GM23338 (cell line): ENCODE results near the gene PDIK1L. TPM values are rescaled to one million over a fixed set of nuclear protein-coding genes. Genes with fewer than 3 reads are reported as not detected.

Experiments used
- ATAC-seq: fragments of 200-7000 bp; cut with Tn5 transposase; 3 replicates; pipeline ENCODE4 v1.9.1; 2020
- DNase-seq: peaks from one replicate; pipeline ENCODE4 v3.0.0-alpha.2; 2015; ENCODE audit warnings: low spot score
- H2AFZ ChIP-seq: fragments of 200-600 bp; sonication (generic); 2 replicates; pipeline ENCODE4 v1.8.0; 2016; ENCODE audit warnings: antibody characterized with exemption, mild to moderate bottlenecking, moderate library complexity
- H3F3A ChIP-seq: fragments of 200-600 bp; sonication (generic); replicated peaks from 2 replicates; pipeline ENCODE4 v1.8.0; 2017; ENCODE audit warnings: antibody characterized with exemption, mixed run types, low read depth
- H3K27ac ChIP-seq: fragments of 200-600 bp; sonication (generic); 2 replicates; pipeline ENCODE4 v1.6.1; 2016; ENCODE audit warnings: low read depth
- H3K27me3 ChIP-seq: fragments of 200-600 bp; sonication (generic); 2 replicates; pipeline ENCODE4 v1.8.0; 2016; ENCODE audit warnings: mild to moderate bottlenecking, mixed run types, moderate library complexity; ENCODE audit not compliant: insufficient read depth
- H3K36me3 ChIP-seq: fragments of 200-600 bp; sonication (generic); 2 replicates; pipeline ENCODE4 v1.8.0; 2016; ENCODE audit warnings: mild to moderate bottlenecking; ENCODE audit not compliant: insufficient read depth
- H3K4me1 ChIP-seq: fragments of 200-600 bp; sonication (generic); 2 replicates; pipeline ENCODE4 v1.8.0; 2016; ENCODE audit warnings: mild to moderate bottlenecking, moderate library complexity; ENCODE audit not compliant: insufficient read depth
- H3K4me2 ChIP-seq: fragments of 200-600 bp; sonication (generic); 2 replicates; pipeline ENCODE4 v1.7.1; 2017; ENCODE audit warnings: mixed run types
- H3K4me3 ChIP-seq: fragments of 200-600 bp; sonication (generic); 2 replicates; pipeline ENCODE4 v1.6.1; 2016; ENCODE audit warnings: mixed run types
- H3K79me2 ChIP-seq: fragments of 200-600 bp; sonication (generic); replicated peaks from 2 replicates; pipeline ENCODE4 v1.8.0; 2017; ENCODE audit warnings: mild to moderate bottlenecking; ENCODE audit not compliant: insufficient read depth
- H3K9me2 ChIP-seq: fragments of 200-600 bp; sonication (generic); 2 replicates; pipeline ENCODE4 v1.8.0; 2017; ENCODE audit not compliant: insufficient read depth
- H4K20me1 ChIP-seq: fragments of 200-600 bp; sonication (generic); replicated peaks from 2 replicates; pipeline ENCODE4 v1.8.0; 2017; ENCODE audit warnings: mild to moderate bottlenecking; ENCODE audit not compliant: insufficient read depth
- H3K27ac Mint-ChIP-seq: 2 replicates; pipeline ENCODE4 v1.8.0; 2020; ENCODE audit warnings: inconsistent platforms, mild to moderate bottlenecking, moderate library complexity, mixed read lengths
- H3K27me3 Mint-ChIP-seq: 3 replicates; pipeline ENCODE4 v1.8.0; 2022; ENCODE audit warnings: low read depth, mild to moderate bottlenecking, moderate library complexity, mixed read lengths, inconsistent platforms; ENCODE audit not compliant: insufficient read depth, poor library complexity
- H3K36me3 Mint-ChIP-seq: 3 replicates; pipeline ENCODE4 v1.8.0; 2021; ENCODE audit warnings: low read depth, mild to moderate bottlenecking, inconsistent platforms, moderate library complexity, mixed read lengths
- H3K4me1 Mint-ChIP-seq: 3 replicates; pipeline ENCODE4 v1.8.0; 2020; ENCODE audit warnings: mild to moderate bottlenecking, inconsistent platforms, mixed read lengths
- H3K4me3 Mint-ChIP-seq: 3 replicates; pipeline ENCODE4 v1.8.0; 2021; ENCODE audit warnings: moderate library complexity, mild to moderate bottlenecking, inconsistent platforms, mixed read lengths
- H3K9me3 Mint-ChIP-seq: 3 replicates; pipeline ENCODE4 v1.8.0; 2020; ENCODE audit warnings: moderate library complexity, mild to moderate bottlenecking, inconsistent platforms, mixed read lengths
- CREB1 ChIP-seq: fragments of 250-450 bp; sonication (Bioruptor Pico); IDR thresholded peaks from 2 replicates; pipeline ENCODE4 v1.5.0; 2020; ENCODE audit warnings: low read depth, mild to moderate bottlenecking, moderate library complexity
- EZH2phosphoT487 ChIP-seq: fragments of 200-600 bp; sonication (generic); IDR thresholded peaks from one replicate; pipeline ENCODE4 v1.8.1; 2018; ENCODE audit warnings: antibody characterized with exemption; ENCODE audit not compliant: unreplicated experiment
- JUNB ChIP-seq: IDR thresholded peaks from one replicate; pipeline ENCODE4 v1.6.1; 2016; ENCODE audit warnings: antibody characterized with exemption; ENCODE audit not compliant: unreplicated experiment
- NANOG ChIP-seq: IDR thresholded peaks from 2 replicates; pipeline ENCODE4 v1.6.1; 2016; ENCODE audit warnings: antibody characterized with exemption, borderline replicate concordance
- POLR2AphosphoS5 ChIP-seq: IDR thresholded peaks from 2 replicates; pipeline ENCODE4 v1.6.1; 2016; ENCODE audit warnings: antibody characterized with exemption, low read depth
- STAT1 ChIP-seq: IDR thresholded peaks from one replicate; pipeline ENCODE4 v1.6.1; 2016; ENCODE audit warnings: antibody characterized with exemption; ENCODE audit not compliant: unreplicated experiment
- ZNF114 ChIP-seq: fragments of 250-450 bp; sonication (Bioruptor Pico); IDR thresholded peaks from 2 replicates; pipeline ENCODE4 v1.5.0; 2020; ENCODE audit warnings: mild to moderate bottlenecking, moderate library complexity
- polyA plus RNA-seq: library from polyadenylated mRNA; unstranded; fragments of >200 nt; fragmentation: Nextera tagmentation; extraction: Ambion mirVana; gene quantifications from 2 replicates; pipeline ENCODE4 v1.2.1, GENCODE V29; 2016
- total RNA-seq: library from RNA; depleted of rRNA; stranded (reverse); fragments of >200 nt; shearing (Covaris generic); gene quantifications from 2 replicates; pipeline ENCODE4 v1.2.3, GENCODE V29; 2014
- TF ChIP-seq, protein P1 (sequence below): IDR thresholded peaks from 2 replicates; pipeline ENCODE4 v1.6.1; 2016; ENCODE audit warnings: antibody characterized with exemption
- TF ChIP-seq, protein P2 (sequence below): fragments of 250-450 bp; sonication (Bioruptor Pico); IDR thresholded peaks from 2 replicates; pipeline ENCODE4 v1.5.0; 2020; ENCODE audit warnings: mild to moderate bottlenecking, moderate library complexity
- TF ChIP-seq, protein P3 (sequence below): IDR thresholded peaks from one replicate; pipeline ENCODE4 v1.6.1; 2018; ENCODE audit warnings: antibody characterized with exemption; ENCODE audit not compliant: unreplicated experiment

Gene PDIK1L
- total and polyA plus RNA-seq, 2 experiments from 2014 or later, result 1.6 to 3.0 TPM

- H3K27ac ChIP-seq, result no peak overlapping the region
- no peaks in the 10 kb centered on the region for H3K9me2 ChIP-seq
- H3K4me3 ChIP-seq, result no peak overlapping the region; the same call in 1 of the 2 replicates
- H3K79me2 ChIP-seq, result no peaks in the 10 kb centered on the region
- peak overlapping the region; percentile 24 for H2AFZ ChIP-seq
- H3K36me3 Mint-ChIP-seq, result no peaks in the 10 kb centered on the region
- no peak for TF ChIP-seq JUNB
- TF ChIP-seq POLR2AphosphoS5, result peak; percentile 37; the same call in 1 of the 2 replicates
- no peaks in the 10 kb centered on the region for H4K20me1 ChIP-seq
- no peaks in the 10 kb centered on the region; the same call in 1 of the 2 replicates for H3K27me3 ChIP-seq
- 0 out of 3 replicates have a peak overlapping the region, but pooled peaks have one; percentile 36 for H3K4me3 Mint-ChIP-seq
- H3K9me3 Mint-ChIP-seq, result no peaks in the 10 kb centered on the region
- H3K4me1 ChIP-seq, result peaks cover 27% of the 10 kb centered on the region
- H3K4me2 ChIP-seq, result peak overlapping the region; percentile 49
- peaks cover 28% of the 10 kb centered on the region for H3K4me1 Mint-ChIP-seq
- 0 out of 2 replicates have a peak, but pooled peaks cover 2% of the 10 kb centered on the region for H3F3A ChIP-seq
- ATAC-seq, result peak; percentile 90
- no peaks in the 10 kb centered on the region for H3K36me3 ChIP-seq
- DNase-seq, result peak; percentile 83
- peaks cover 11% of the 10 kb centered on the region for H3K27me3 Mint-ChIP-seq
- no peak overlapping the region for H3K27ac Mint-ChIP-seq
Observed at GRCh38 chr1:26094677-26095383, 16.8 kb upstream of the PDIK1L start.

GRCh38 chr1:26096471-26096870 lies 15.2 kb upstream of the PDIK1L start:
- 0 out of 2 replicates have a peak, but pooled peaks cover 2% of the 10 kb centered on the region for H3F3A ChIP-seq
- H3K9me2 ChIP-seq, result no peaks in the 10 kb centered on the region
- no peak for ATAC-seq
- no peaks in the 10 kb centered on the region for H3K79me2 ChIP-seq
- TF ChIP-seq STAT1, result no peak
- TF ChIP-seq CREB1 (CRISPR knock-in tag), result no peak
- TF ChIP-seq, protein P1, sequence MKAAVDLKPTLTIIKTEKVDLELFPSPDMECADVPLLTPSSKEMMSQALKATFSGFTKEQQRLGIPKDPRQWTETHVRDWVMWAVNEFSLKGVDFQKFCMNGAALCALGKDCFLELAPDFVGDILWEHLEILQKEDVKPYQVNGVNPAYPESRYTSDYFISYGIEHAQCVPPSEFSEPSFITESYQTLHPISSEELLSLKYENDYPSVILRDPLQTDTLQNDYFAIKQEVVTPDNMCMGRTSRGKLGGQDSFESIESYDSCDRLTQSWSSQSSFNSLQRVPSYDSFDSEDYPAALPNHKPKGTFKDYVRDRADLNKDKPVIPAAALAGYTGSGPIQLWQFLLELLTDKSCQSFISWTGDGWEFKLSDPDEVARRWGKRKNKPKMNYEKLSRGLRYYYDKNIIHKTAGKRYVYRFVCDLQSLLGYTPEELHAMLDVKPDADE, result no peak
- TF ChIP-seq, protein P2, sequence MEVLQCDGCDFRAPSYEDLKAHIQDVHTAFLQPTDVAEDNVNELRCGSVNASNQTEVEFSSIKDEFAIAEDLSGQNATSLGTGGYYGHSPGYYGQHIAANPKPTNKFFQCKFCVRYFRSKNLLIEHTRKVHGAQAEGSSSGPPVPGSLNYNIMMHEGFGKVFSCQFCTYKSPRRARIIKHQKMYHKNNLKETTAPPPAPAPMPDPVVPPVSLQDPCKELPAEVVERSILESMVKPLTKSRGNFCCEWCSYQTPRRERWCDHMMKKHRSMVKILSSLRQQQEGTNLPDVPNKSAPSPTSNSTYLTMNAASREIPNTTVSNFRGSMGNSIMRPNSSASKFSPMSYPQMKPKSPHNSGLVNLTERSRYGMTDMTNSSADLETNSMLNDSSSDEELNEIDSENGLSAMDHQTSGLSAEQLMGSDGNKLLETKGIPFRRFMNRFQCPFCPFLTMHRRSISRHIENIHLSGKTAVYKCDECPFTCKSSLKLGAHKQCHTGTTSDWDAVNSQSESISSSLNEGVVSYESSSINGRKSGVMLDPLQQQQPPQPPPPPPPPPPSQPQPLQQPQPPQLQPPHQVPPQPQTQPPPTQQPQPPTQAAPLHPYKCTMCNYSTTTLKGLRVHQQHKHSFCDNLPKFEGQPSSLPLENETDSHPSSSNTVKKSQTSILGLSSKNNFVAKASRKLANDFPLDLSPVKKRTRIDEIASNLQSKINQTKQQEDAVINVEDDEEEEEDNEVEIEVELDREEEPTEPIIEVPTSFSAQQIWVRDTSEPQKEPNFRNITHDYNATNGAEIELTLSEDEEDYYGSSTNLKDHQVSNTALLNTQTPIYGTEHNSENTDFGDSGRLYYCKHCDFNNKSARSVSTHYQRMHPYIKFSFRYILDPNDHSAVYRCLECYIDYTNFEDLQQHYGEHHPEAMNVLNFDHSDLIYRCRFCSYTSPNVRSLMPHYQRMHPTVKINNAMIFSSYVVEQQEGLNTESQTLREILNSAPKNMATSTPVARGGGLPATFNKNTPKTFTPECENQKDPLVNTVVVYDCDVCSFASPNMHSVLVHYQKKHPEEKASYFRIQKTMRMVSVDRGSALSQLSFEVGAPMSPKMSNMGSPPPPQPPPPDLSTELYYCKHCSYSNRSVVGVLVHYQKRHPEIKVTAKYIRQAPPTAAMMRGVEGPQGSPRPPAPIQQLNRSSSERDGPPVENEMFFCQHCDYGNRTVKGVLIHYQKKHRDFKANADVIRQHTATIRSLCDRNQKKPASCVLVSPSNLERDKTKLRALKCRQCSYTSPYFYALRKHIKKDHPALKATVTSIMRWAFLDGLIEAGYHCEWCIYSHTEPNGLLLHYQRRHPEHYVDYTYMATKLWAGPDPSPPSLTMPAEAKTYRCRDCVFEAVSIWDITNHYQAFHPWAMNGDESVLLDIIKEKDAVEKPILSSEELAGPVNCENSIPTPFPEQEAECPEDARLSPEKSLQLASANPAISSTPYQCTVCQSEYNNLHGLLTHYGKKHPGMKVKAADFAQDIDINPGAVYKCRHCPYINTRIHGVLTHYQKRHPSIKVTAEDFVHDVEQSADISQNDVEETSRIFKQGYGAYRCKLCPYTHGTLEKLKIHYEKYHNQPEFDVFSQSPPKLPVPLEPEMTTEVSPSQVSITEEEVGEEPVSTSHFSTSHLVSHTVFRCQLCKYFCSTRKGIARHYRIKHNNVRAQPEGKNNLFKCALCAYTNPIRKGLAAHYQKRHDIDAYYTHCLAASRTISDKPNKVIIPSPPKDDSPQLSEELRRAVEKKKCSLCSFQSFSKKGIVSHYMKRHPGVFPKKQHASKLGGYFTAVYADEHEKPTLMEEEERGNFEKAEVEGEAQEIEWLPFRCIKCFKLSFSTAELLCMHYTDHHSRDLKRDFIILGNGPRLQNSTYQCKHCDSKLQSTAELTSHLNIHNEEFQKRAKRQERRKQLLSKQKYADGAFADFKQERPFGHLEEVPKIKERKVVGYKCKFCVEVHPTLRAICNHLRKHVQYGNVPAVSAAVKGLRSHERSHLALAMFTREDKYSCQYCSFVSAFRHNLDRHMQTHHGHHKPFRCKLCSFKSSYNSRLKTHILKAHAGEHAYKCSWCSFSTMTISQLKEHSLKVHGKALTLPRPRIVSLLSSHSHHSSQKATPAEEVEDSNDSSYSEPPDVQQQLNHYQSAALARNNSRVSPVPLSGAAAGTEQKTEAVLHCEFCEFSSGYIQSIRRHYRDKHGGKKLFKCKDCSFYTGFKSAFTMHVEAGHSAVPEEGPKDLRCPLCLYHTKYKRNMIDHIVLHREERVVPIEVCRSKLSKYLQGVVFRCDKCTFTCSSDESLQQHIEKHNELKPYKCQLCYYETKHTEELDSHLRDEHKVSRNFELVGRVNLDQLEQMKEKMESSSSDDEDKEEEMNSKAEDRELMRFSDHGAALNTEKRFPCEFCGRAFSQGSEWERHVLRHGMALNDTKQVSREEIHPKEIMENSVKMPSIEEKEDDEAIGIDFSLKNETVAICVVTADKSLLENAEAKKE (CRISPR knock-in tag), result no peak
- TF ChIP-seq POLR2AphosphoS5, result no peak
- TF ChIP-seq EZH2phosphoT487, result no peak
- no peak for TF ChIP-seq ZNF114
- TF ChIP-seq, protein P3, sequence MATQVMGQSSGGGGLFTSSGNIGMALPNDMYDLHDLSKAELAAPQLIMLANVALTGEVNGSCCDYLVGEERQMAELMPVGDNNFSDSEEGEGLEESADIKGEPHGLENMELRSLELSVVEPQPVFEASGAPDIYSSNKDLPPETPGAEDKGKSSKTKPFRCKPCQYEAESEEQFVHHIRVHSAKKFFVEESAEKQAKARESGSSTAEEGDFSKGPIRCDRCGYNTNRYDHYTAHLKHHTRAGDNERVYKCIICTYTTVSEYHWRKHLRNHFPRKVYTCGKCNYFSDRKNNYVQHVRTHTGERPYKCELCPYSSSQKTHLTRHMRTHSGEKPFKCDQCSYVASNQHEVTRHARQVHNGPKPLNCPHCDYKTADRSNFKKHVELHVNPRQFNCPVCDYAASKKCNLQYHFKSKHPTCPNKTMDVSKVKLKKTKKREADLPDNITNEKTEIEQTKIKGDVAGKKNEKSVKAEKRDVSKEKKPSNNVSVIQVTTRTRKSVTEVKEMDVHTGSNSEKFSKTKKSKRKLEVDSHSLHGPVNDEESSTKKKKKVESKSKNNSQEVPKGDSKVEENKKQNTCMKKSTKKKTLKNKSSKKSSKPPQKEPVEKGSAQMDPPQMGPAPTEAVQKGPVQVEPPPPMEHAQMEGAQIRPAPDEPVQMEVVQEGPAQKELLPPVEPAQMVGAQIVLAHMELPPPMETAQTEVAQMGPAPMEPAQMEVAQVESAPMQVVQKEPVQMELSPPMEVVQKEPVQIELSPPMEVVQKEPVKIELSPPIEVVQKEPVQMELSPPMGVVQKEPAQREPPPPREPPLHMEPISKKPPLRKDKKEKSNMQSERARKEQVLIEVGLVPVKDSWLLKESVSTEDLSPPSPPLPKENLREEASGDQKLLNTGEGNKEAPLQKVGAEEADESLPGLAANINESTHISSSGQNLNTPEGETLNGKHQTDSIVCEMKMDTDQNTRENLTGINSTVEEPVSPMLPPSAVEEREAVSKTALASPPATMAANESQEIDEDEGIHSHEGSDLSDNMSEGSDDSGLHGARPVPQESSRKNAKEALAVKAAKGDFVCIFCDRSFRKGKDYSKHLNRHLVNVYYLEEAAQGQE, result no peak
- no peak for TF ChIP-seq NANOG
- no peaks in the 10 kb centered on the region for H3K36me3 ChIP-seq
- no peaks in the 10 kb centered on the region for H4K20me1 ChIP-seq
- H3K27me3 Mint-ChIP-seq, result peaks cover 8% of the 10 kb centered on the region
- H2AFZ ChIP-seq, result no peak overlapping the region
- no peaks in the 10 kb centered on the region for H3K36me3 Mint-ChIP-seq
- no peaks in the 10 kb centered on the region; the same call in 1 of the 2 replicates for H3K27me3 ChIP-seq
- peaks cover 27% of the 10 kb centered on the region for H3K4me1 ChIP-seq
- H3K4me2 ChIP-seq, result no peak overlapping the region
- no peak overlapping the region for H3K27ac ChIP-seq
- H3K9me3 Mint-ChIP-seq, result no peaks in the 10 kb centered on the region
- no peak overlapping the region for H3K4me3 Mint-ChIP-seq
- no peak overlapping the region for H3K4me3 ChIP-seq
- no peak overlapping the region for H3K27ac Mint-ChIP-seq
- no peak for DNase-seq
- peaks cover 28% of the 10 kb centered on the region for H3K4me1 Mint-ChIP-seq
